Measurements from ENCODE around the gene OBSL1.

The OBSL1 gene

GRCh38 chr2:219510512-219511135, 60.7 kb downstream of the OBSL1 start:
- Mint-ChIP-seq H3K9me3 (no peaks in the 10 kb centered on the region), H3K27me3 (peaks cover 65 to 82% of the 10 kb centered on the region in 2 donors), H3K36me3 (ENCODE audit: insufficient read depth) (peaks cover 13% of the 10 kb centered on the region), H3K27ac (no peak overlapping the region), H3K4me1 (ENCODE audit: low read depth in 2 of 2) (peaks cover 26 to 27% of the 10 kb centered on the region in 2 donors), H3K4me3 (peak overlapping the region; percentile 63 to 67)
- DNase-seq (no peak), ATAC-seq (replicated peaks) (no peak)

- Mint-ChIP-seq H3K9me3 (no peaks in the 10 kb centered on the region), H3K27me3 (peaks cover 58 to 75% of the 10 kb centered on the region in 2 donors), H3K4me3 (peak overlapping the region; percentile 63 to 67), H3K36me3 (ENCODE audit: insufficient read depth) (peaks cover 16% of the 10 kb centered on the region), H3K4me1 (ENCODE audit: low read depth in 2 of 2) (peaks cover 26 to 27% of the 10 kb centered on the region in 2 donors), H3K27ac (no peak overlapping the region)
- ATAC-seq (replicated peaks) = peak; percentile 90
- peak; percentile 39 to 47 (median 44) for DNase-seq
Observed at GRCh38 chr2:219509780-219510511, 61.4 kb downstream of the OBSL1 start.

GRCh38 chr2:219508971-219509779, 62.2 kb downstream of the OBSL1 start:
- Mint-ChIP-seq H3K4me3 (peak overlapping the region; percentile 63 to 67), H3K27ac (no peak overlapping the region), H3K9me3 (no peaks in the 10 kb centered on the region), H3K27me3 (peaks cover 53 to 68% of the 10 kb centered on the region in 2 donors), H3K4me1 (ENCODE audit: low read depth in 2 of 2) (peaks cover 24 to 25% of the 10 kb centered on the region in 2 donors), H3K36me3 (ENCODE audit: insufficient read depth) (peaks cover 19% of the 10 kb centered on the region)
- DNase-seq (no peak), ATAC-seq (replicated peaks) (peak; percentile 36)

- Mint-ChIP-seq H3K9me3 (no peaks in the 10 kb centered on the region), H3K4me1 (ENCODE audit: low read depth in 2 of 2) (peaks cover 17 to 19% of the 10 kb centered on the region in 2 donors), H3K4me3 (no peak overlapping the region), H3K27ac (peak overlapping the region in 1 of 2 donors; percentile 17), H3K36me3 (ENCODE audit: insufficient read depth) (peaks cover 21% of the 10 kb centered on the region), H3K27me3 (peaks cover 46 to 60% of the 10 kb centered on the region in 2 donors)
- no peak for ATAC-seq (replicated peaks)
- DNase-seq = no peak
Observed at GRCh38 chr2:219508444-219508734, 63.0 kb downstream of the OBSL1 start.

GRCh38 chr2:219507581-219508443, 63.5 kb downstream of the OBSL1 start:
- DNase-seq (no peak), ATAC-seq (replicated peaks) (no peak)
- peaks cover 13 to 14% of the 10 kb centered on the region in 2 donors for H3K4me1 Mint-ChIP-seq (ENCODE audit: low read depth in 2 of 2)
- peaks cover 40 to 54% of the 10 kb centered on the region in 2 donors for H3K27me3 Mint-ChIP-seq
- H3K27ac Mint-ChIP-seq = peak overlapping the region in 1 of 2 donors; percentile 17
- H3K9me3 Mint-ChIP-seq = no peaks in the 10 kb centered on the region
- H3K36me3 Mint-ChIP-seq (ENCODE audit: insufficient read depth) = peaks cover 21% of the 10 kb centered on the region
- H3K4me3 Mint-ChIP-seq = no peak overlapping the region

- Mint-ChIP-seq H3K36me3 (ENCODE audit: insufficient read depth) (peaks cover 21% of the 10 kb centered on the region), H3K9me3 (no peaks in the 10 kb centered on the region), H3K4me1 (ENCODE audit: low read depth in 2 of 2) (peaks cover 13 to 14% of the 10 kb centered on the region in 2 donors), H3K4me3 (no peak overlapping the region), H3K27me3 (peaks cover 32 to 45% of the 10 kb centered on the region in 2 donors), H3K27ac (no peak overlapping the region)
- DNase-seq = no peak
- no peak for ATAC-seq (replicated peaks)
Observed at GRCh38 chr2:219506802-219507526, 64.4 kb downstream of the OBSL1 start.

- Mint-ChIP-seq H3K27ac (no peak overlapping the region), H3K27me3 (peaks cover 25 to 39% of the 10 kb centered on the region in 2 donors), H3K4me3 (no peak overlapping the region), H3K9me3 (no peaks in the 10 kb centered on the region), H3K36me3 (ENCODE audit: insufficient read depth) (peaks cover 21% of the 10 kb centered on the region), H3K4me1 (ENCODE audit: low read depth in 2 of 2) (peaks cover 15% of the 10 kb centered on the region in 2 donors)
- DNase-seq (no peak), ATAC-seq (replicated peaks) (no peak)
Observed at GRCh38 chr2:219506153-219506801, 65.1 kb downstream of the OBSL1 start.

- no peak for ATAC-seq (replicated peaks)
- no peaks in the 10 kb centered on the region for H3K9me3 Mint-ChIP-seq
- peaks cover 19 to 32% of the 10 kb centered on the region in 2 donors for H3K27me3 Mint-ChIP-seq
- H3K4me3 Mint-ChIP-seq = no peak overlapping the region
- no peak overlapping the region for H3K27ac Mint-ChIP-seq
- peaks cover 15% of the 10 kb centered on the region in 2 donors for H3K4me1 Mint-ChIP-seq (ENCODE audit: low read depth in 2 of 2)
- no peak for DNase-seq
- H3K36me3 Mint-ChIP-seq (ENCODE audit: insufficient read depth) = peaks cover 21% of the 10 kb centered on the region
Observed at GRCh38 chr2:219505585-219505984, 65.8 kb downstream of the OBSL1 start.

- Mint-ChIP-seq H3K36me3 (ENCODE audit: insufficient read depth) (peaks cover 24% of the 10 kb centered on the region), H3K27me3 (peaks cover 0 to 19% of the 10 kb centered on the region in 2 donors)
Observed at GRCh38 chr2:219502618-219503017, 68.7 kb downstream of the OBSL1 start.

GRCh38 chr2:219501849-219502248, 69.5 kb downstream of the OBSL1 start:
- no peak for ATAC-seq (replicated peaks)
- peaks cover 21% of the 10 kb centered on the region for H3K36me3 Mint-ChIP-seq (ENCODE audit: insufficient read depth)
- DNase-seq = no peak
- H3K27ac Mint-ChIP-seq = no peak overlapping the region
- H3K27me3 Mint-ChIP-seq = peaks cover 0 to 20% of the 10 kb centered on the region in 2 donors
- no peaks in the 10 kb centered on the region for H3K9me3 Mint-ChIP-seq
- peaks cover 29 to 33% of the 10 kb centered on the region in 2 donors for H3K4me1 Mint-ChIP-seq (ENCODE audit: low read depth in 2 of 2)
- H3K4me3 Mint-ChIP-seq = no peak overlapping the region

More at GRCh38 chr2:219502618-219503017, 68.7 kb downstream of the OBSL1 start:
- no peak for DNase-seq
- H3K27ac Mint-ChIP-seq = no peak overlapping the region
- peaks cover 27 to 29% of the 10 kb centered on the region in 2 donors for H3K4me1 Mint-ChIP-seq (ENCODE audit: low read depth in 2 of 2)
- no peak for ATAC-seq (replicated peaks)
- no peak overlapping the region for H3K4me3 Mint-ChIP-seq
- no peaks in the 10 kb centered on the region for H3K9me3 Mint-ChIP-seq

Measured in effector memory CD8-positive, alpha-beta T cell (primary cell).